SK-N-SH (cell line): ENCODE data around the gene GMPR2. TPM values are rescaled to one million over a fixed set of nuclear protein-coding genes. Genes with fewer than 3 reads are reported as not detected.

Source experiments
- CTCF ChIA-PET: fragments of 300-600, 350-600 bp; formaldehyde crosslinking; extraction: SDS; loops from one replicate; lab custom pipeline; 2021; lab: Yijun Ruan, JAX
- POLR2A ChIA-PET: fragments of 350-600 bp; sonication (Branson Sonifier 250); formaldehyde crosslinking; extraction: SDS; loops from one replicate; lab custom pipeline; 2020; ENCODE audit warnings: antibody characterized with exemption, inconsistent platforms; lab: Yijun Ruan, JAX
- DNase-seq: peaks from one replicate; pipeline ENCODE4 v3.0.0; 2012
- H2AFZ ChIP-seq: fragments of 200-600 bp; sonication (generic); 2 replicates; pipeline ENCODE4 v1.8.1; 2016; ENCODE audit warnings: antibody characterized with exemption, mild to moderate bottlenecking, low read depth
- H3F3A ChIP-seq: fragments of 200-600 bp; sonication (generic); replicated peaks from 2 replicates; pipeline ENCODE3; 2016; ENCODE audit warnings: antibody characterized with exemption, mild to moderate bottlenecking; ENCODE audit not compliant: insufficient read depth
- H3K27ac ChIP-seq, 2 experiments: fragments of 200-500 bp in 1 of 2; fragments of 200-600 bp in 1 of 2; sonication (Bioruptor generic) in 1 of 2; sonication (generic), shearing (Covaris generic) in 1 of 2; 2 replicates each; pipeline versions ENCODE4 v1.5.1 to v1.6.1; 2014 to 2016; ENCODE audit warnings: low read depth in 2 of 2, inconsistent platforms in 1 of 2, low read length in 1 of 2, mild to moderate bottlenecking in 1 of 2, mixed read lengths in 1 of 2
- H3K27me3 ChIP-seq: fragments of 200-600 bp; sonication (generic), shearing (Covaris generic); 2 replicates; pipeline ENCODE4 v1.6.1; 2016; ENCODE audit warnings: mixed run types; ENCODE audit not compliant: insufficient read depth
- H3K36me3 ChIP-seq, 2 experiments: fragments of 200-500 bp in 1 of 2; fragments of 200-600 bp in 1 of 2; sonication (Bioruptor generic) in 1 of 2; sonication (generic) in 1 of 2; replicated peaks in 1 of 2; 2 replicates each; pipeline versions ENCODE3 to v1.5.1; 2014 to 2016; ENCODE audit warnings: low read length in 1 of 2, mild to moderate bottlenecking in 1 of 2; ENCODE audit not compliant: insufficient read depth in 2 of 2, control insufficient read depth in 1 of 2
- H3K4me1 ChIP-seq, 2 experiments: fragments of 200-500 bp in 1 of 2; fragments of 200-600 bp in 1 of 2; sonication (Bioruptor generic) in 1 of 2; sonication (generic), shearing (Covaris generic) in 1 of 2; 2 replicates each; pipeline versions ENCODE4 v1.5.1 to v1.6.1; 2014 to 2016; ENCODE audit warnings: low read depth in 1 of 2, low read length in 1 of 2, mixed run types in 1 of 2; ENCODE audit not compliant: insufficient read depth in 2 of 2, control insufficient read depth in 1 of 2
- H3K4me2 ChIP-seq: fragments of 200-600 bp; sonication (generic), shearing (Covaris generic); 2 replicates; pipeline ENCODE4 v1.6.1; 2017; ENCODE audit warnings: mixed run types
- H3K4me3 ChIP-seq, 2 experiments: fragments of 200-500 bp in 1 of 2; fragments of 200-600 bp in 1 of 2; sonication (Bioruptor generic) in 1 of 2; sonication (generic), shearing (Covaris generic) in 1 of 2; 2 replicates each; pipeline versions ENCODE4 v1.5.1 to v1.8.1; 2014 to 2016; ENCODE audit warnings: low read depth in 2 of 2, inconsistent platforms in 1 of 2, low read length in 1 of 2, mild to moderate bottlenecking in 1 of 2, mixed read lengths in 1 of 2, moderate library complexity in 1 of 2
- H3K79me2 ChIP-seq: fragments of 200-600 bp; sonication (generic); 2 replicates; pipeline ENCODE4 v1.8.1; 2017; ENCODE audit warnings: mild to moderate bottlenecking; ENCODE audit not compliant: insufficient read depth
- H3K9ac ChIP-seq: fragments of 200-600 bp; sonication (generic); 2 replicates; pipeline ENCODE4 v1.6.1; 2017; ENCODE audit warnings: mixed run types
- H3K9me2 ChIP-seq: fragments of 200-600 bp; sonication (generic); 2 replicates; pipeline ENCODE4 v1.6.1; 2017; ENCODE audit warnings: mixed run types
- H3K9me3 ChIP-seq: fragments of 200-600 bp; sonication (generic); 2 replicates; pipeline ENCODE4 v1.6.1; 2017; ENCODE audit warnings: mixed run types, mild to moderate bottlenecking, moderate library complexity
- H4K20me1 ChIP-seq: fragments of 200-600 bp; sonication (generic); 2 replicates; pipeline ENCODE4 v1.6.1; 2017; ENCODE audit warnings: mild to moderate bottlenecking, mixed run types; ENCODE audit not compliant: insufficient read depth
- CHD2 ChIP-seq: fragments of 150-350 bp; IDR thresholded peaks from 2 replicates; pipeline ENCODE4 v1.6.1; 2018; ENCODE audit warnings: low read length; ENCODE audit not compliant: partially characterized antibody
- CTCF ChIP-seq: fragments of 200-600 bp; sonication (generic); IDR thresholded peaks from 2 replicates; pipeline ENCODE4 v1.6.1; 2017; ENCODE audit warnings: antibody characterized with exemption, mild to moderate bottlenecking, moderate library complexity
- ELF1 ChIP-seq: IDR thresholded peaks from 2 replicates; pipeline ENCODE4 v1.4.0; 2012
- EZH2phosphoT487 ChIP-seq: fragments of 200-600 bp; sonication (generic); IDR thresholded peaks from 2 replicates; pipeline ENCODE4 v1.6.1; 2017; ENCODE audit warnings: low read depth, mixed run types, mild to moderate bottlenecking, antibody characterized with exemption, moderate library complexity, borderline replicate concordance
- FOSL2 ChIP-seq: IDR thresholded peaks from 2 replicates; pipeline ENCODE4 v1.4.0; 2012; ENCODE audit warnings: low read depth, mild to moderate bottlenecking, moderate library complexity, borderline replicate concordance
- GATA2 ChIP-seq: sonication (generic); formaldehyde crosslinking; IDR thresholded peaks from 2 replicates; pipeline ENCODE4 v1.5.0; 2020; ENCODE audit warnings: mild to moderate bottlenecking, missing genetic modification reagents
- NFIC ChIP-seq: IDR thresholded peaks from 2 replicates; pipeline ENCODE4 v1.4.0; 2012; ENCODE audit warnings: borderline replicate concordance
- RXRA ChIP-seq: IDR thresholded peaks from 2 replicates; pipeline ENCODE4 v1.4.0; 2012; ENCODE audit warnings: low read depth, mild to moderate bottlenecking, borderline replicate concordance
- TAF1 ChIP-seq: IDR thresholded peaks from 2 replicates; pipeline ENCODE4 v1.6.1; 2012; ENCODE audit warnings: low read depth, mild to moderate bottlenecking, low read length, moderate library complexity, borderline replicate concordance
- TEAD4 ChIP-seq: IDR thresholded peaks from 2 replicates; pipeline ENCODE4 v1.4.0; 2012; ENCODE audit warnings: mild to moderate bottlenecking, borderline replicate concordance; ENCODE audit not compliant: insufficient read depth
- USF2 ChIP-seq: fragments of 150-350 bp; IDR thresholded peaks from 2 replicates; pipeline ENCODE4 v1.6.1; 2017; ENCODE audit warnings: antibody characterized with exemption, low read length, low read depth, borderline replicate concordance
- ZBTB33 ChIP-seq: IDR thresholded peaks from 2 replicates; pipeline ENCODE4 v1.4.0; 2012; ENCODE audit warnings: low read depth, borderline replicate concordance
- WGBS: methylation state at CpG from one replicate; pipeline ENCODE4 v1.1.6; 2017; ENCODE audit warnings: low lambda C conversion rate; 5-methylcytosine and 5-hydroxymethylcytosine counted together
- polyA plus RNA-seq, 3 experiments: library from polyadenylated mRNA; depleted of rRNA; stranded (reverse); fragments of >200 nt; gene quantifications; 2 replicates each; pipeline ENCODE4 v1.2.3, GENCODE V29; 2012
- TF ChIP-seq, protein P1 (sequence below): fragments of 150-350 bp; IDR thresholded peaks from 2 replicates; pipeline ENCODE4 v1.6.1; 2016; ENCODE audit warnings: mild to moderate bottlenecking, low read depth, low read length

GMPR2 gene
- polyA plus RNA-seq, 1 of the 3 experiments (the other 2 are of a cell fraction), result 97.0 TPM

GRCh38 chr14:24259282-24260025, 26.7 kb downstream of the GMPR2 start:
- H3K9ac ChIP-seq, result no peak overlapping the region
- no peak for DNase-seq
- H3K9me3 ChIP-seq, result no peaks in the 10 kb centered on the region
- no peak overlapping the region for H3K27ac ChIP-seq
- H3K4me3 ChIP-seq, result no peak overlapping the region
- ChIA-PET CTCF (interaction anchor here (0.7 to 3.9 kb wide), 4 partner anchors 9 to 43 kb away, joined by 3 to 15 read pairs (median 3); partner anchors contain the start of genes MDP1, RABGGTA and TINF2), POLR2A (no interaction called here)
- peaks cover 0 to 3% of the 10 kb centered on the region in 2 experiments for H3K36me3 ChIP-seq
- no peak overlapping the region for H2AFZ ChIP-seq
- no peaks in the 10 kb centered on the region for H3K9me2 ChIP-seq
- no peaks in the 10 kb centered on the region for H3K79me2 ChIP-seq
- TF ChIP-seq NFIC (peak; percentile 42), GATA2 (no peak), EZH2phosphoT487 (no peak), TAF1 (no peak)
- TF ChIP-seq, protein P1, sequence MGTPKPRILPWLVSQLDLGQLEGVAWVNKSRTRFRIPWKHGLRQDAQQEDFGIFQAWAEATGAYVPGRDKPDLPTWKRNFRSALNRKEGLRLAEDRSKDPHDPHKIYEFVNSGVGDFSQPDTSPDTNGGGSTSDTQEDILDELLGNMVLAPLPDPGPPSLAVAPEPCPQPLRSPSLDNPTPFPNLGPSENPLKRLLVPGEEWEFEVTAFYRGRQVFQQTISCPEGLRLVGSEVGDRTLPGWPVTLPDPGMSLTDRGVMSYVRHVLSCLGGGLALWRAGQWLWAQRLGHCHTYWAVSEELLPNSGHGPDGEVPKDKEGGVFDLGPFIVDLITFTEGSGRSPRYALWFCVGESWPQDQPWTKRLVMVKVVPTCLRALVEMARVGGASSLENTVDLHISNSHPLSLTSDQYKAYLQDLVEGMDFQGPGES, result no peak
- H3K27me3 ChIP-seq, result no peaks in the 10 kb centered on the region
- no peak overlapping the region for H3K4me2 ChIP-seq
- H3F3A ChIP-seq, result peaks cover 5% of the 10 kb centered on the region
- peaks cover 0 to 3% of the 10 kb centered on the region in 2 experiments; a peak in 1 of 4 replicates for H3K4me1 ChIP-seq
- no peaks in the 10 kb centered on the region for H4K20me1 ChIP-seq
- WGBS, result 87% methylated on average over 13 of the region's 16 CpGs

- CTCF ChIA-PET, result interaction anchor here (1.6 kb wide), 1 partner anchor 11 kb away, joined by 3 read pairs; the partner anchor contains the start of gene RABGGTA
Observed at GRCh38 chr14:24260026-24260779, 27.5 kb downstream of the GMPR2 start.

More at GRCh38 chr14:24260026-24260779, 27.5 kb downstream of the GMPR2 start:
- no peaks in the 10 kb centered on the region for H3K79me2 ChIP-seq
- WGBS, result 85% methylated on average over 12 of the region's 16 CpGs
- H3K4me2 ChIP-seq, result no peak overlapping the region
- DNase-seq, result no peak
- no peak overlapping the region for H3K9ac ChIP-seq
- no peaks in the 10 kb centered on the region for H3K27me3 ChIP-seq
- TF ChIP-seq, protein P1, result no peak
- TF ChIP-seq TEAD4 (no peak), USF2 (no peak), CHD2 (no peak), ELF1 (no peak), CTCF (no peak), FOSL2 (no peak), RXRA (no peak), ZBTB33 (no peak)
- no peak overlapping the region for H3K27ac ChIP-seq
- H3K36me3 ChIP-seq, result peaks cover 0 to 3% of the 10 kb centered on the region in 2 experiments
- no peak overlapping the region for H2AFZ ChIP-seq
- H4K20me1 ChIP-seq, result no peaks in the 10 kb centered on the region
- H3K4me1 ChIP-seq, result peaks cover 0 to 3% of the 10 kb centered on the region in 2 experiments; a peak in 1 of 4 replicates
- H3F3A ChIP-seq, result peaks cover 5% of the 10 kb centered on the region
- H3K4me3 ChIP-seq, result no peak overlapping the region
- POLR2A ChIA-PET, result no interaction called here
- H3K9me2 ChIP-seq, result no peaks in the 10 kb centered on the region
- H3K9me3 ChIP-seq, result no peaks in the 10 kb centered on the region
